H9 (cell line): Measurements from ENCODE around the gene NEK8. TPM values are rescaled to one million over a fixed set of nuclear protein-coding genes. Genes with fewer than 3 reads are reported as not detected.

ENCODE experiments used
- DNase-seq: peaks from one replicate; pipeline ENCODE4 v3.0.0-alpha.2; 2017
- H2AFZ ChIP-seq: one replicate; pipeline ENCODE4 v1.6.1; 2013; ENCODE audit warnings: mild to moderate bottlenecking, low read length, control low read depth, moderate library complexity
- H2AK5ac ChIP-seq: 2 replicates; pipeline ENCODE4 v1.6.1; 2013; ENCODE audit warnings: low read length, control low read depth, mixed read lengths; ENCODE audit not compliant: insufficient read length
- H2BK120ac ChIP-seq: one replicate; pipeline ENCODE4 v1.6.1; 2013; ENCODE audit warnings: low read depth, mild to moderate bottlenecking, low read length, control low read depth, inconsistent platforms; ENCODE audit not compliant: poor library complexity, severe bottlenecking
- H2BK12ac ChIP-seq: 2 replicates; pipeline ENCODE4 v1.6.1; 2013; ENCODE audit warnings: low read length, control low read depth, mixed read lengths, low read depth; ENCODE audit not compliant: insufficient read length
- H2BK15ac ChIP-seq: 2 replicates; pipeline ENCODE4 v1.6.1; 2013; ENCODE audit warnings: low read depth, low read length, control low read depth
- H2BK20ac ChIP-seq: one replicate; pipeline ENCODE4 v1.6.1; 2013; ENCODE audit warnings: low read depth, mild to moderate bottlenecking, low read length, control low read depth, inconsistent platforms; ENCODE audit not compliant: poor library complexity, severe bottlenecking
- H2BK5ac ChIP-seq: 2 replicates; pipeline ENCODE4 v1.6.1; 2013; ENCODE audit warnings: low read length, control low read depth, mixed read lengths; ENCODE audit not compliant: insufficient read length
- H3K14ac ChIP-seq: 2 replicates; pipeline ENCODE4 v1.6.1; 2013; ENCODE audit warnings: low read length, control low read depth; ENCODE audit not compliant: insufficient read depth
- H3K18ac ChIP-seq: 2 replicates; pipeline ENCODE4 v1.6.1; 2013; ENCODE audit warnings: low read depth, mild to moderate bottlenecking, mixed read lengths, low read length, control low read depth; ENCODE audit not compliant: insufficient read length
- H3K23ac ChIP-seq: 2 replicates; pipeline ENCODE4 v1.6.1; 2013; ENCODE audit warnings: low read length, control low read depth, mixed read lengths, low read depth; ENCODE audit not compliant: insufficient read length
- H3K23me2 ChIP-seq: 2 replicates; pipeline ENCODE4 v1.6.1; 2013; ENCODE audit warnings: low read depth, mild to moderate bottlenecking, mixed read lengths, low read length, control low read depth; ENCODE audit not compliant: insufficient read length, poor library complexity, severe bottlenecking
- H3K27ac ChIP-seq: 2 replicates; pipeline ENCODE4 v1.5.1; 2013; ENCODE audit warnings: low read length, control low read depth, mixed read lengths, low read depth; ENCODE audit not compliant: insufficient read length
- H3K27me3 ChIP-seq: 2 replicates; pipeline ENCODE4 v1.6.1; 2013; ENCODE audit warnings: low read length, control low read depth, inconsistent platforms; ENCODE audit not compliant: insufficient read depth
- H3K4ac ChIP-seq: 2 replicates; pipeline ENCODE4 v1.6.1; 2013; ENCODE audit warnings: low read depth, mild to moderate bottlenecking, control low read depth, inconsistent platforms, low read length, moderate library complexity
- H3K4me1 ChIP-seq: 2 replicates; pipeline ENCODE4 v1.6.1; 2013; ENCODE audit warnings: low read length, control low read depth, inconsistent platforms; ENCODE audit not compliant: insufficient read depth
- H3K4me2 ChIP-seq: 2 replicates; pipeline ENCODE4 v1.6.1; 2013; ENCODE audit warnings: low read length, control low read depth, mixed read lengths; ENCODE audit not compliant: insufficient read length, insufficient read depth
- H3K56ac ChIP-seq: 2 replicates; pipeline ENCODE4 v1.6.1; 2013; ENCODE audit warnings: low read depth, mild to moderate bottlenecking, mixed read lengths, low read length, control low read depth; ENCODE audit not compliant: insufficient read length
- H3K79me1 ChIP-seq: 2 replicates; pipeline ENCODE4 v1.6.1; 2013; ENCODE audit warnings: low read depth, mild to moderate bottlenecking, moderate library complexity, low read length, control low read depth, inconsistent platforms; ENCODE audit not compliant: insufficient read depth, poor library complexity, severe bottlenecking
- H3K79me2 ChIP-seq: 2 replicates; pipeline ENCODE4 v1.6.1; 2013; ENCODE audit warnings: low read length, control low read depth, inconsistent platforms; ENCODE audit not compliant: insufficient read depth
- H3K9ac ChIP-seq: 2 replicates; pipeline ENCODE4 v1.6.1; 2013; ENCODE audit warnings: low read length, control low read depth, mixed read lengths; ENCODE audit not compliant: insufficient read length; ENCODE audit errors: extremely low read depth
- H3K9me3 ChIP-seq: one replicate; pipeline ENCODE4 v1.6.1; 2013; ENCODE audit warnings: low read depth, low read length, inconsistent platforms; ENCODE audit not compliant: control insufficient read depth
- H3T11ph ChIP-seq: one replicate; pipeline ENCODE4 v1.6.1; 2013; ENCODE audit warnings: mild to moderate bottlenecking, low read length, control low read depth, inconsistent platforms
- H4K20me1 ChIP-seq: one replicate; pipeline ENCODE4 v1.6.1; 2013; ENCODE audit not compliant: control insufficient read depth, insufficient read length, insufficient read depth
- H4K5ac ChIP-seq: 2 replicates; pipeline ENCODE4 v1.6.1; 2013; ENCODE audit warnings: low read depth, mild to moderate bottlenecking, mixed read lengths, low read length, control low read depth; ENCODE audit not compliant: insufficient read length
- H4K8ac ChIP-seq: replicated peaks from 2 replicates; pipeline ENCODE4 v1.6.1; 2013; ENCODE audit warnings: low read length, control low read depth, mixed read lengths, low read depth; ENCODE audit not compliant: insufficient read length
- H4K91ac ChIP-seq: 2 replicates; pipeline ENCODE4 v1.6.1; 2013; ENCODE audit warnings: low read depth, mild to moderate bottlenecking, moderate library complexity, mixed read lengths, low read length, control low read depth; ENCODE audit not compliant: insufficient read length
- H3K27ac Mint-ChIP-seq, 3 experiments: 2 replicates in 2 of 3; 3 replicates in 1 of 3; pipeline ENCODE4 v1.8.0; 2020 to 2021; ENCODE audit warnings: mixed read lengths in 3 of 3, mild to moderate bottlenecking in 1 of 3, moderate library complexity in 1 of 3
- H3K27me3 Mint-ChIP-seq: 2 replicates; pipeline ENCODE4 v1.8.0; 2021; ENCODE audit warnings: low read depth, mild to moderate bottlenecking, moderate library complexity, mixed read lengths
- H3K36me3 Mint-ChIP-seq, 3 experiments: 2 replicates in 2 of 3; 3 replicates in 1 of 3; pipeline ENCODE4 v1.8.0; 2020 to 2021; ENCODE audit warnings: low read depth in 3 of 3, mixed read lengths in 3 of 3; ENCODE audit not compliant: insufficient read depth in 1 of 3
- H3K4me1 Mint-ChIP-seq, 2 experiments: 2 replicates each; pipeline ENCODE4 v1.8.0; 2020; ENCODE audit warnings: mixed read lengths in 2 of 2
- H3K4me3 Mint-ChIP-seq, 2 experiments: 2 replicates in 1 of 2; 3 replicates in 1 of 2; pipeline ENCODE4 v1.8.0; 2020 to 2021; ENCODE audit warnings: mild to moderate bottlenecking in 2 of 2, mixed read lengths in 2 of 2, moderate library complexity in 1 of 2
- H3K9me3 Mint-ChIP-seq, 2 experiments: 2 replicates in 1 of 2; 3 replicates in 1 of 2; pipeline ENCODE4 v1.8.0; 2020; ENCODE audit warnings: mild to moderate bottlenecking in 2 of 2, mixed read lengths in 2 of 2, moderate library complexity in 1 of 2
- WGBS: extraction: QIAGEN DNeasy Blood & Tissue Kit; methylation state at CpG from one replicate; pipeline ENCODE4 v1.1.7; 2013; ENCODE audit warnings: missing lambda C conversion rate, low lambda C conversion rate, mixed read lengths; ENCODE audit not compliant: insufficient read length; ENCODE audit errors: extremely low coverage; 5-methylcytosine and 5-hydroxymethylcytosine counted together
- total RNA-seq: library from RNA; stranded (reverse); gene quantifications from 2 replicates; pipeline ENCODE4 v1.2.1, GENCODE V29; 2021
- TF ChIP-seq, protein P1 (sequence below): fragments of 200-600 bp; sonication (generic); conservative IDR thresholded peaks from 3 replicates; pipeline ENCODE4 v1.8.0; 2021; ENCODE audit warnings: antibody characterized with exemption, mild to moderate bottlenecking

NEK8 gene
- total RNA-seq, 1 experiment from 2014 or later, result 18.8 TPM

DNA sequence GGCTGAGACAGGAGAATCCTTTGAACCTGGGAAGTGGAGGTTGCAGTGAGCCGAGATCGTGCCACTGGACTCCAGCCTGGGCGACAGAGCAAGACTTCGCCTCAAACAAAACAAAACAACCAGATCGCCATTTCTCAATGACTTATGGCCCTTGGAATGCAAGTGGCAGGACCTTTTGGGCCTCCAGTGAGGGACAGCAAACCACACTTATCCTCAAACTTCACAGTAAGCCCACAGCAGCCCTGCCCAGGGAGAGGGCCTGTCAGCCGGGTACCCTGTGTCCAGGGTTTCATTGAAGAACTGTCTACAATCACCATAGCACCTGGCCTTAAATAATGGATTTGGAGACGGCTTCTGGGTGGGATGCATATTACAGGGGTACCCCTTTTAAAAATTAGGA is 26.9 kb downstream of the NEK8 start:
- WGBS, result no CpG with 5 or more reads among the region's 7 CpGs
- no peak for DNase-seq
- Mint-ChIP-seq H3K27me3 (peaks cover 1% of the 10 kb centered on the region; the same call in 1 of the 2 replicates), H3K9me3 (no peaks in the 10 kb centered on the region), H3K4me1 (peaks cover 18 to 23% of the 10 kb centered on the region in 2 experiments), H3K4me3 (no peak overlapping the region), H3K27ac (no peak overlapping the region), H3K36me3 (peaks cover 46 to 68% (median 54%) of the 10 kb centered on the region in 3 experiments)
- Histone ChIP-seq H3K4me2 (no peak overlapping the region), H2BK5ac (no peak overlapping the region), H3K4me1 (peaks cover 10% of the 10 kb centered on the region; the same call in 1 of the 2 replicates), H4K8ac (no peak overlapping the region), H3K27ac (no peak overlapping the region), H3T11ph (no peak overlapping the region), H3K27me3 (no peaks in the 10 kb centered on the region), H3K18ac (no peak overlapping the region), H3K14ac (no peak overlapping the region), H3K56ac (no peak overlapping the region), H3K79me1 (no peaks in the 10 kb centered on the region), H2BK20ac (no peak overlapping the region), H4K20me1 (no peaks in the 10 kb centered on the region), H2BK15ac (no peak overlapping the region), H2AK5ac (no peak overlapping the region), H2BK12ac (no peak overlapping the region), H3K23me2 (no peaks in the 10 kb centered on the region), H2BK120ac (no peak overlapping the region), H3K9ac (no peak overlapping the region), H3K23ac (no peak overlapping the region), H2AFZ (no peak overlapping the region), H3K9me3 (no peaks in the 10 kb centered on the region), H4K5ac (no peak overlapping the region), H3K79me2 (no peaks in the 10 kb centered on the region), H4K91ac (no peak overlapping the region), H3K4ac (no peak overlapping the region)
- TF ChIP-seq, protein P1, sequence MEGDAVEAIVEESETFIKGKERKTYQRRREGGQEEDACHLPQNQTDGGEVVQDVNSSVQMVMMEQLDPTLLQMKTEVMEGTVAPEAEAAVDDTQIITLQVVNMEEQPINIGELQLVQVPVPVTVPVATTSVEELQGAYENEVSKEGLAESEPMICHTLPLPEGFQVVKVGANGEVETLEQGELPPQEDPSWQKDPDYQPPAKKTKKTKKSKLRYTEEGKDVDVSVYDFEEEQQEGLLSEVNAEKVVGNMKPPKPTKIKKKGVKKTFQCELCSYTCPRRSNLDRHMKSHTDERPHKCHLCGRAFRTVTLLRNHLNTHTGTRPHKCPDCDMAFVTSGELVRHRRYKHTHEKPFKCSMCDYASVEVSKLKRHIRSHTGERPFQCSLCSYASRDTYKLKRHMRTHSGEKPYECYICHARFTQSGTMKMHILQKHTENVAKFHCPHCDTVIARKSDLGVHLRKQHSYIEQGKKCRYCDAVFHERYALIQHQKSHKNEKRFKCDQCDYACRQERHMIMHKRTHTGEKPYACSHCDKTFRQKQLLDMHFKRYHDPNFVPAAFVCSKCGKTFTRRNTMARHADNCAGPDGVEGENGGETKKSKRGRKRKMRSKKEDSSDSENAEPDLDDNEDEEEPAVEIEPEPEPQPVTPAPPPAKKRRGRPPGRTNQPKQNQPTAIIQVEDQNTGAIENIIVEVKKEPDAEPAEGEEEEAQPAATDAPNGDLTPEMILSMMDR, result no peak
